HG03039 (cell line): ENCODE data around the gene FANCD2.
"Not testable (repeated sequence)": the region's sequence is repeated elsewhere in the genome, so short reads cannot be mapped to it uniquely, and the experiment has no call there.

Source experiments
- ATAC-seq: cut with Tn5 transposase; IDR thresholded peaks from one replicate; pipeline ENCODE4 v1.9.1; 2021; ENCODE audit warnings: mild to moderate bottlenecking, moderate library complexity; ENCODE audit not compliant: unreplicated experiment

The FANCD2 gene

DNA sequence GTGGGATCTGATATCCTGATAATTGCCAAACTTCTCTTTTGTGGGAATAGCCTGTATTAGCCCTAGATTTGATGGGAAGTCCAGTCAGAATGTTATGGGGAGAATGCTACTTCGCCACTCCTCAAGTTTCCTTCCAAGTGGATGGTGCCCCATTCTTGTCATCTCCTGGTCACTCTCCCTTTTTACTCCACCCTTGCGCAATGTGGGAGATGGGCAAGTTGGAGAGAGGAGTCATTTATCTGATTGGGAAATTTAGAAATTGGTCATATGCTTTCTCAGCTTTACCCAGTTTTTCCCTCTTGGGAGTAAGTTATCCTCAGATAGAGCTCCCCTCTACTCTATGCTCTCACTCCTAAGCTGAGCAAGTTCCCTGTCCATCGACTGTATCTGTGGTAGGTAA lies 67.4 kb downstream of the FANCD2 start:
- no peak for ATAC-seq

DNA sequence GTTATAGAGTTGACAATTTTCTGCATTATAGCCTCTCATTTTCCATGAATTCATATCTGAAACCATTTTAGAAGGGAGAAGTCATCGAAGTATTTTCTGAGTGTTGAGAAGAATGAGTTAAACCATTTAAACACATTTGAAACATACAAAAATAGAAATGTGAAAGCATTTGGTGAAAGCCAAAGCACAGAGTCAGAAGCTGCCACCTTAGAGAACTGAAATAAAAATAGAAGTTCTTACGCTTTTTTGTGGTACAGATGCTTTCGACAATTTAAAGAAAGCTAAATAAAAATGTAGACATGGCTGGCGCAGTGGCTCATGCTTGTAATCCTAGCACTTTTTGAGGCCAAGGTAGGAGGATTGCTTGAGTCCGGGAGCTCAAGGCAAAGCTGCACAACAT lies 72.8 kb downstream of the FANCD2 start:
- no peak for ATAC-seq

GRCh38 chr3:10106919-10107318 lies 80.7 kb downstream of the FANCD2 start:
- no peak for ATAC-seq

GRCh38 chr3:10108091-10108490 lies 81.9 kb downstream of the FANCD2 start, which contains the start of gene FANCD2OS:
Gene FANCD2OS, minus strand, starts transcription at chr3:10108255. Its CDS starts 3,481 bp downstream, at chr3:10104774.
- ATAC-seq: no peak

GRCh38 chr3:10115326-10116137 lies 89.3 kb downstream of the FANCD2 start, which contains the start of gene BRK1:
Gene BRK1, plus strand, starts transcription at chr3:10115675. Its CDS starts 27 bp downstream, at chr3:10115702.
- peak; percentile 92 for ATAC-seq

GRCh38 chr3:10116138-10116460 lies 89.9 kb downstream of the FANCD2 start:
- no peak for ATAC-seq

DNA sequence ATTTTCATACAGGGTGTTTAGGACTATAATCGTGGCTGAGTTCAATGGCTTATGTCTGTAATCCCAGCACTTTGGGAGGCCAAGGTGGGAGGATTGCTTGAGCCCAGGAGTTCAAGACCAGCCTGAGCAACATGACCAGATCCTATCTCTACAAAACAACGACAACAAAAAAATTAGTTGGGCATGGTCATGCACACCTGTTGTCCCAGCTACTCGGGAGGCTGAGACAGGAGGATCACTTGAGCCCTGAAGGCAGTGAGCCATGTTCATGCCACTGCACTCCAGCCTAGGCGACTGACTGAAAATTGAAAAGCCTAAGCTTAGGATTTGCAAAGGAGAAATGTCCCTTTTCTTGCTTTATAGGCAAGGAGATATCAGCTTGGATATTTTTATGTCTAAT lies 90.7 kb downstream of the FANCD2 start:
- no peak for ATAC-seq

- no peak for ATAC-seq
Observed at GRCh38 chr3:10119376-10119775, 93.1 kb downstream of the FANCD2 start.

- no peak for ATAC-seq
Observed at GRCh38 chr3:10121064-10121463, 94.8 kb downstream of the FANCD2 start.

DNA sequence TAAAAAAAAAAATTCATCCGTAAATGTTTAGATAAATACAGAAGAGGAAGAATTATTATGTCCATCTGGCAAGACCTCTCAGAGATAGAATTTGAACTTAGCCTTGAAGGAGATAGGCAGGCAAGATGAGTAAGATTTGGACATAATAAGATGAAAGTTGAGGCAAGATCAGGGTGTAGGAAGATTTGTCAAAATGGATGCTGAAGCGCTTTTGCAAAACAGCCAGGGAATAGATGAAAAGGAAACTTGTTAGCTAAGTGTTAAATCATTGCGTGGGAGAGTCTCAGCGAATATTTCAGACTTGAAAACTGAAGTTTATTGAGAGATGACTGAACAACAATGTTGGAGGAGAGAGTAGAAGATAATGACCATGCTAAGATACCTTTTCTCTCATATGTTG lies 96.5 kb downstream of the FANCD2 start:
- no peak for ATAC-seq

- not testable (repeated sequence) for ATAC-seq
Observed at GRCh38 chr3:10135872-10136271, 109.6 kb downstream of the FANCD2 start.

GRCh38 chr3:10136426-10137005 lies 110.3 kb downstream of the FANCD2 start:
- no peak for ATAC-seq

- no peak for ATAC-seq
Observed at GRCh38 chr3:10137178-10137577, 110.9 kb downstream of the FANCD2 start.

GRCh38 chr3:10140996-10141546 lies 114.8 kb downstream of the FANCD2 start:
- ATAC-seq: no peak

DNA sequence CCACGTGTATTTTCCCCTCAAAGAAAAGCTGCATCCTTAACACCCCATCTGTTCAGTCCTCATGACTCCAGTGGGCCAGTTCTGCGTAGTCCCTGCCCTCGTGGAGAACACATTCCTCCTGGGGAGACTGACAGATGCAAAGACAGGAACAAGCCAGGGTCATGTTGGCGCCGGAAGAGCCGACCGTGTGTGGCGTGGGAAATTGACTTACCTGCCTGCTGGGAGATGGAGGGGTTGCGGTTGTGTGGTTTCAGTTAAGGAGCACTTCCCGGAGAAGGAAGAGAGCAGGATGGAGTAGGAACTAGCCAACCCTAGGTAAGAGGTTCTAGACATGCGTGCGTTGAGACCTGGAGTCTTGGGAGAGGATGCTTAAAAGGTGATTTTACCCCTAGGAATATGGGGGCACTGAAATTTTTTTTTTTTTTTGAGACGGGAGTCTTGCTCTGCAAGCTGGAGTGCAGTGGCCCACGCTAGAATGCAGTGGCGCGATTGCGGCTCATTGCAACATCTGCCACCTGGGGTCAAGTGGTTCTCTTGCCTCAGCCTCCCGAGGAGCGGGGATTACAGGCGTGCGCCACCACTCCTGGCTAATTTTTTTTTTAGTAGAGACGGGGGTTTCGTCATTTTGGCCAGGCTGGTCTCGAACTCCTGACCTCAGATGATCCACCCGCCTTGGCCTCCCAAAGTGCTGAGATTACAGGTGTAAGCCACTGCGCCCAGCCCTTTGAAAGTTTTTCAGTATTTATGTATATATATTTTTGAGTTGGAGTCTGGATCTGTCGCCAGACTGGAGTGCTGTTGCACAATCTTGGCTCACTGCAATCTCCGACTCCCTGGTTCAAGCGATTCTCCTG lies 116.7 kb downstream of the FANCD2 start:
- ATAC-seq: no peak

GRCh38 chr3:10145685-10146084 lies 119.4 kb downstream of the FANCD2 start:
- no peak for ATAC-seq

- ATAC-seq: no peak
Observed at GRCh38 chr3:10149226-10149625, 123.0 kb downstream of the FANCD2 start.

GRCh38 chr3:10150987-10151386 lies 124.8 kb downstream of the FANCD2 start:
- ATAC-seq: no peak
